PFSK-1 (cell line): ENCODE measurements around the gene SUDS3.

Experiments
- FOXP2 ChIP-seq: optimal IDR thresholded peaks from 2 replicates; pipeline ENCODE3; 2011; ENCODE audit warnings: borderline replicate concordance, control low read depth, inconsistent platforms; ENCODE audit not compliant: insufficient read depth; ENCODE audit errors: extremely low read length, extremely low read depth
- POLR2AphosphoS5 ChIP-seq: IDR thresholded peaks from 2 replicates; pipeline ENCODE4 v1.6.1; 2012; ENCODE audit warnings: low read depth, mild to moderate bottlenecking, control low read depth, low read length, moderate library complexity
- SIN3A ChIP-seq: IDR thresholded peaks from 2 replicates; pipeline ENCODE4 v1.6.1; 2012; ENCODE audit warnings: mild to moderate bottlenecking, low read length, moderate library complexity, borderline replicate concordance; ENCODE audit not compliant: insufficient read depth
- TAF1 ChIP-seq: IDR thresholded peaks from 2 replicates; pipeline ENCODE4 v1.6.1; 2012; ENCODE audit warnings: low read length, control low read depth, borderline replicate concordance; ENCODE audit not compliant: insufficient read depth
- TF ChIP-seq, protein P1 (sequence below), 2 experiments: IDR thresholded peaks; 2 replicates each; pipeline versions ENCODE4 v1.6.1 to v1.8.0; 2011 to 2012; ENCODE audit warnings: low read depth in 2 of 2, low read length in 2 of 2, control low read depth in 1 of 2, inconsistent platforms in 1 of 2, mild to moderate bottlenecking in 1 of 2, moderate library complexity in 1 of 2; ENCODE audit not compliant: insufficient read depth in 1 of 2

Gene SUDS3

DNA sequence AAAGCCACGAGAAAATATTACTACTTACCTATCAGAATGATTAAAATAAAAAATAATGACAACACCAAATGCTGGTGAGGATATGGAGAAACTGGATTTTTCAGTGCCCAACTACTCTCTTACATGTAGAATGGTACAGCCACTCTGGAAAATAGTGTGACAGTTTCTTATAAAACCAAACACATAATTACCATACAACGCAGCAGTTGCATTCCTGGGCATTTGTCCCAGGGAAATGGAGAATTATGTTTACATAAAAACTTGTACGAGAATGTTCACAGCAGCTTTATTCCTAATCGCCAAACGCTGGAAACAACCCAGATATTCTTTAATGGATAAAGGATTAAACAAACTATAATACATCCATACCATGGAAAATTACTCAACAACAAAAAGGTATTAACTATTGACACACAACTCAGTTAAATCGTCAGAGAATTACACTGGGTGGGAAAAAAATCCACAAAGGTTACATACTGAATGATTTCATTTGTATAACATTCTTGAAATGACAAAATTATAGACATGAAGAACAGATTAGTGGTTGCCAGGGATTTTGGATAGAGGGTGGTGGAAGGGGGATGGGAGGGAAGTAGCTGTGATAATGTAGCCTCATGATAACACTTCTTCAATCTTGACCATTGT is 39.0 kb upstream of the SUDS3 start:
- TF ChIP-seq, protein P1, sequence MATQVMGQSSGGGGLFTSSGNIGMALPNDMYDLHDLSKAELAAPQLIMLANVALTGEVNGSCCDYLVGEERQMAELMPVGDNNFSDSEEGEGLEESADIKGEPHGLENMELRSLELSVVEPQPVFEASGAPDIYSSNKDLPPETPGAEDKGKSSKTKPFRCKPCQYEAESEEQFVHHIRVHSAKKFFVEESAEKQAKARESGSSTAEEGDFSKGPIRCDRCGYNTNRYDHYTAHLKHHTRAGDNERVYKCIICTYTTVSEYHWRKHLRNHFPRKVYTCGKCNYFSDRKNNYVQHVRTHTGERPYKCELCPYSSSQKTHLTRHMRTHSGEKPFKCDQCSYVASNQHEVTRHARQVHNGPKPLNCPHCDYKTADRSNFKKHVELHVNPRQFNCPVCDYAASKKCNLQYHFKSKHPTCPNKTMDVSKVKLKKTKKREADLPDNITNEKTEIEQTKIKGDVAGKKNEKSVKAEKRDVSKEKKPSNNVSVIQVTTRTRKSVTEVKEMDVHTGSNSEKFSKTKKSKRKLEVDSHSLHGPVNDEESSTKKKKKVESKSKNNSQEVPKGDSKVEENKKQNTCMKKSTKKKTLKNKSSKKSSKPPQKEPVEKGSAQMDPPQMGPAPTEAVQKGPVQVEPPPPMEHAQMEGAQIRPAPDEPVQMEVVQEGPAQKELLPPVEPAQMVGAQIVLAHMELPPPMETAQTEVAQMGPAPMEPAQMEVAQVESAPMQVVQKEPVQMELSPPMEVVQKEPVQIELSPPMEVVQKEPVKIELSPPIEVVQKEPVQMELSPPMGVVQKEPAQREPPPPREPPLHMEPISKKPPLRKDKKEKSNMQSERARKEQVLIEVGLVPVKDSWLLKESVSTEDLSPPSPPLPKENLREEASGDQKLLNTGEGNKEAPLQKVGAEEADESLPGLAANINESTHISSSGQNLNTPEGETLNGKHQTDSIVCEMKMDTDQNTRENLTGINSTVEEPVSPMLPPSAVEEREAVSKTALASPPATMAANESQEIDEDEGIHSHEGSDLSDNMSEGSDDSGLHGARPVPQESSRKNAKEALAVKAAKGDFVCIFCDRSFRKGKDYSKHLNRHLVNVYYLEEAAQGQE (IDR thresholded peaks at IDR 0.05; ENCODE audit: insufficient read depth in 1 of 2, low read depth in 2 of 2, low read length in 2 of 2), result no peak

DNA sequence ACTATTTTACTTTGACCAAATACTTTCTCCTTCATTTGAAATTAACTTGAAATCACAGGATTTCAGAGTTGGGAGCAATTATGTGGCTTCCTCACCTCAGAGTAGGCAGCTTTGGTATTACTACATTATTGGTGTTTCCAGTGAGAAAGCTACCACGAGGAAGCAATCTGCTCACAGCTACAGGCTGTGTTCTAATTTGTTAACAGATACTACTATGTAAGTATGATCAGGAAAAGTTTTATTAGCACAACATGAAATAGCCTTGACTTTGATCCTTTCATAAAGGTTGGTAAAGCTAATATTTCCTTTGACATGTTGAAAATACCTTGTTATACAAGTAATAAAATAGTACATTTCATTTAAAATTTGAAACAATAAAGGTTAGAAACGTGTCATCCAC is 34.3 kb upstream of the SUDS3 start:
- TF ChIP-seq SIN3A, result no peak
- no peak for TF ChIP-seq POLR2AphosphoS5
- no peak for TF ChIP-seq FOXP2
- TF ChIP-seq TAF1, result no peak
- TF ChIP-seq, protein P1 (IDR thresholded peaks at IDR 0.05; ENCODE audit: insufficient read depth in 1 of 2, low read depth in 2 of 2, low read length in 2 of 2), result no peak

DNA sequence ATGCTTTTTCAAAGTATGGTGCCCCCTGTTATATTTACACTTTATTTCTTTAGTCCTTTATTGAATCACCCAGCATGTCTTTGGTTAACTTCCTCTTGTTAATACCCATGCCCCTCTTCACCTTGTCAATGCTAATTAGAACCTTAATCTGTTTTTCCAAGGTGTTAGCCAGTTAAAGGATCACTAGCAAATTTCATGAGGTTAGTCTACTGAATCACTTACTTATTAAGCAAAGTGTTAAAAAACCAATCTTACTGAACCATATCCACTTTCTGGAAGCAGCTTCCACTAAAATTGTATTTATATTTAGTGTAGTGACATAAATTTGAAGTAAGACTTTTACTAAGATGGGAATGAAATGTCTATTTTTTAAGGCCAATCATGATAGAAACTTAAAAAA is 31.5 kb upstream of the SUDS3 start:
- TF ChIP-seq, protein P1 (IDR thresholded peaks at IDR 0.05; ENCODE audit: insufficient read depth in 1 of 2, low read depth in 2 of 2, low read length in 2 of 2), result no peak
- TF ChIP-seq TAF1 (no peak), FOXP2 (no peak), POLR2AphosphoS5 (no peak), SIN3A (no peak)

DNA sequence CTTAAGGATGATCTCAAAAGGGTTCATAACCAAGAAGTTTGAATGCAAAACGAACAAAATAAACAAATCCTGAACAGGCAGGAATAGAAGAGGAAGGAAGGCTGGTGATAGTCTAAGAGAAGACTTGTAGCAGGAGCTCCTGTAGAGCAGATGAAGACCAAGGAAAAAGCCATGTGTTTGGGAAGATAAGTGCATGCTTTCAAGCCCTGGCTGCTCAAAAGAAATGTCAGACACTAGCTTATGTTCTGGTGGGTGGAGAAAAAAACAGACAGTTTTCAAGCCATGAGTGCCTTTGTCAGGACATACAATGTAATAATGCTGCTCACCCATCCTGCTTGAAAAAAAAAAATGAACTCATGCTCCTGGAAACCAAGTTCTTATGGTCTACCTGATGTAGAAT is 31.0 kb upstream of the SUDS3 start:
- no peak for TF ChIP-seq FOXP2
- TF ChIP-seq POLR2AphosphoS5, result no peak
- no peak for TF ChIP-seq TAF1
- TF ChIP-seq SIN3A, result no peak
- TF ChIP-seq, protein P1 (IDR thresholded peaks at IDR 0.05; ENCODE audit: insufficient read depth in 1 of 2, low read depth in 2 of 2, low read length in 2 of 2), result no peak

DNA sequence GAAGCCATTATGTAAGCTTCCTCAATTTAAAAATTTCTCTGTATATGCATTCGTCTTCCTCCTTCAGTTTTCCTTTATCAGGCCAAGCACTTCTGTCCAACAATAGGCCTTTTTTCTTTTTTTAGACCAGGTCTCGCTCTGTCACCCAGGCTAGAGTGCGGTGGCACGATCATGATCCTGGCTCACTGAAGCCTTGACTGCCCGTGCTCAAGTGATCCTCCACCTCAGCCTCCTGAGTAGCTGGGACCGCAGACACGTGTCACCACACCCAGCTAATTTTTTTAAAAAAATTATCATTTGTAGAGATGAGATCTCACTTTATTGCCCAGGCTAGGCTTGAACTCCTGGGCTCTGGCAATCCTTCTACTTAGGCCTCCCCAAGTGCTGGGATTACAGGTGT is 29.5 kb upstream of the SUDS3 start:
- TF ChIP-seq TAF1 (no peak), FOXP2 (no peak), SIN3A (no peak), POLR2AphosphoS5 (no peak)
- TF ChIP-seq, protein P1 (IDR thresholded peaks at IDR 0.05; ENCODE audit: insufficient read depth in 1 of 2, low read depth in 2 of 2, low read length in 2 of 2), result no peak
